Measurements from ENCODE around the gene PRCP.

Gene PRCP

DNA sequence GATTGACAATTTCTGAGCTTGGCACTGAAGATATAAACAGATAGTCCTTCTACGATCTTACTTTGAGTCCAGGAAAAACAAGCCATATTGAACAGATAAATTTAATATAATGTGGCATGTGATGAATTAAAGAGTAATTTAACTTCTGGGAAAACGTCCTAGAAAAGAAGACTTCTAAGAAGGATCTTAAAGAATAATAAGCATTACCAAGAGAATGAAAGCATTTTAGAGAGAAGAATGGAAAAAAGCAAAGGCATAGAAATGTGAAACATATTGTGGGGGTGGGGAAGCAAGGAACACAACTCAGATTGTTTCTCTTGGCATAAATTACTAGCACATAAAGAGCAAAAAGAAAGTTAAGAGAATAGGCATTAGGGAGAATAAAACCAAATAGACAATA lies 6.7 kb upstream of the PRCP start:
- FAIRE-seq: no peak

DNA sequence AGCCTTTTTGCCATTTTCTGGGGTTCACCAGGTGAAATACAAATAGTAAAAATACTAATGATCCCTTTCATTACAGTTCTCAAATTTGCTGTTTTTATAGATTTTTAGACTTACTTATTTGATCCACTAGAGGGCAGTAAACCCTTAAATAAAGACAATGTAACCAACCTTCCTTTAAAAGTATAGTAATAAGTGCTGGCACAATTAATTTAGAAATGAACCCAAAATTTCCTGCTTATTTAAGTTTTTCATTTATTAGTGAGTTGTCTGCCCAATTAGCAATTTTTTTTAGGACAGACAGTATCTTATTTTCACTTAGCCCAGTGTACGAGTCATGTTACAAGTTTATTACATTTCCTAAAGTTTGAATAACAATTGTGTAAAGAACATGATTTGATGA lies 6.0 kb upstream of the PRCP start:
- peak; percentile 10 for FAIRE-seq

DNA sequence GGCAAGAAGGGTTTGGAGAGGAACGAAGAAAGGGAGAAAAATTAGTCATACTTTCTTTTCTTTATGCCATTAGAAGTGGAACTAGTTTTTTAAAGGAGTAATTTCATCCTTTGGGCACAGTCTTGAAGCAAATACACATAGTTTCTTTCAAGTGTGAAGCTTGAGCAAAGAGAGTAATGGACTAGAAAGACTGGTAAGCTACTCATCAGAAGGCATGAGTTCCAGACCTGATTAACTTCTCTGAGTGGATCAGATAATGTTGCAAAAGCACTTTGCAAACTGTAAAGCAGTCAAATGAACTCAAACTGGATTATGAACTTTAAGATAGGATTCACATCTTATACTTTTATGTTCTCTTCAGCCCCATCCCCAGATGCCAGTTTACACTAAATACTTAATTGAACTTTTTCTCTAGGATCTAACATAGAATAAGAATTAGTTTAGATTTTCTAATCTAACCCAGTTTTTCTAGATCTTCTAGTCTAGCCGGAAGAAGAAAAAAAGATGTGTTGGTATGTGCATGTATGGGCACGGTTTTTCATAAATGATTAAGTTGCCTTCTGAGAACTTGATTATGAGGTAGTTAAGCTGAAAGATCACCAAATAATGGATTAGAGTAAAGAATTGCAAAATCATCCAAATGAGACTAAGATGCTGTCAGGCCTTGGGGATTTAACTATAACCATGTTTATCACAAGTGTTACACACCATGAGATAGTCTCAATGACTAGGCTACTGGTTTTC lies 3.8 kb upstream of the PRCP start:
- FAIRE-seq: no peak

DNA sequence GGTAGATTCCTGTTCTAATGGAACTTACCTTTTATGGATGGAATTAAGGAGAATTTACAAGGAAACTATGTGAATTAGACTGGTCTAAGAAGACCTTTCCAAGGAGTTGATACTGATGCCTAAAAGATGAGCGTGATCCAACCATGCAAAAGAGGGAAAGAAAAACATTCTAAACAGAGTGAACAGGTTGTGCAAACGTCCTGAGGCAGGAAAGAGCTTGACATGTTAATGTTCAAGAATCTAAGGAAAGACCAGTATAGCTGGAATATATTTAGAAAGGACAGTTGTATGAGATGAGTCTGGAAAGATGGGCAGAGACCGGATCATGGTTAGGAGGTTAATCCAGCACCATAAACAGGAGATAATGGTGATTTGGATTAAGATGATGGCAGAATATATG lies 2.6 kb upstream of the PRCP start:
- no peak for FAIRE-seq

DNA sequence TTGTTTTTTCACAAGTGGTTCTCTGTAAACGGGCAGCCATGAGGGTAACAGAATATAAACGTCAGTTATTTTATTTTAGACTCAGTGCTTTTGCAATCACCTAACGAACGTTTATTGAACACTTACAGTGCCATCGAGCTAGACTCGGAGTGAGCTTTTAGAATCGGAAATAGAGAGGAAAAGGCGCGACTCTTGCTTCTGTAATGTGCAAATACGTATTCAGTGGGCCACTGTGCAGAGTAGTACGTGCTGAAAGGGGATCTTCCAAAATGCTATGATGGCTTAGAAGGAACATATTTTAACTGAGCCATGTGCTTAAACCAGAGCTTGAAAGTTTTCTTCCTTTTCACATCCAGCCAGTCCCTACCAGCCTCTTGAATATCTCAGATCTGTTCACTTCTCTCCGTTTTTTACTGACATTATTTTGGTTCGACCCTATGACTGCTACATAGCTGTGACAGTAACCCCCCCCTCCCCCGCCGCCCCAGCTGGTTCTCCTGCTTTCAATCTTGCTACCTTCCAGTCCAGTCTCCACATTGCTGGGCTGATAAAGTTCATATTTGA lies 1.8 kb upstream of the PRCP start:
- FAIRE-seq: no peak

DNA sequence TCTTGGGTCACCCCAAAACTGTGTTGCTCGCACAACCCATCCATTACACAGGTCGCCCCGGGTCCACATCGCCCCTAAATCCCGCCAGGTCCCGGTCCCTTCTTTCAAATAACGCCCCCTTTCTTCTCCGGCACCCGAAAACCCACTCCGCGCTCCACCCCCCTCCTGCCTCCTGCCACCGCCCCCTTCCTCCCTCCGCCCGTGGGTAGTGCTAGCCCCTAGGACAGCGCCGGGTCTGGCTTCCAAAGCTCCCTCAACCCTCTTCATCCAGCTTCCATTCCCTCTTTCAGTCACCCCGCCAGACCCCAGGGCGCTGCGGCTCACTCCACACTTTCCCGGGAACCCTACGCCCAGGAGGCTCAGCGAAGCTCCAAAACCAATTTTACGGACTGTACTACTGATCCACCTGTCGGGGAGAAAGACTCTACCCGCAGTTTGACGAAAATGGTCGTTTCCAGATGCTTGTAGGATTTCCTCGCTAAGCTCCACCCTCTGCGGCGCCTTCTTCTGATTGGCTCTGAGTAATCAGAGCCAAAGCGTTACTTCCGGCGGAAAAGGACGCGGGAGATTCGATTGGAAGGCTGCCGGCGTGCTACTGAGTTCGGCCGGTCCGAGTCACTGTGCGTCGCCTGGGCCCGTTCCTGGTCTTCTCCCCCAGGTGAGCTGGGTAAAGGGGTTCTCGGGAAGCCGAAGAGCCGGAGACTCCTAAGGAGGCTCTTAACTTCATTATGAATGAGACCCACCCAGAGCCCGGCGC lies 1.1 kb upstream of the PRCP start, which contains the start of gene DDIAS:
TSS of gene DDIAS (plus strand) at position 572 of the 757 bp plus-strand sequence. CDS start 13,003 bp downstream, outside the sequence.
- FAIRE-seq: no peak

DNA sequence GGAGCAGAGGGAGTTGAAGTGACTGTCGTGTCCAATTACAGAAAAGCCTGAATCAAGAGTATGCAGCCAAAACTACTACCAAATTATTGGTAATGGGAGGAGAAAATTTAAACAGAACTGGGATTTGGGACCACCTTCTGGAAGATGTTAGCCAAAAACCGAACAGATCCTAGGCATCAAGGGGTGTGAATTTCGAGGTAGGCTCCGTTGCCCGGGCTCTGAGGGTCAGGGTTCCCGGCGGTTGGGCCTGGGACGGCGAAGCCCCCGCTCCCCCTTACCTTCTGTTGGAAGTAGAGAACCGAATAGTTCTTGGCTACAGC lies 313 bp downstream of the PRCP start:
- no peak for FAIRE-seq

DNA sequence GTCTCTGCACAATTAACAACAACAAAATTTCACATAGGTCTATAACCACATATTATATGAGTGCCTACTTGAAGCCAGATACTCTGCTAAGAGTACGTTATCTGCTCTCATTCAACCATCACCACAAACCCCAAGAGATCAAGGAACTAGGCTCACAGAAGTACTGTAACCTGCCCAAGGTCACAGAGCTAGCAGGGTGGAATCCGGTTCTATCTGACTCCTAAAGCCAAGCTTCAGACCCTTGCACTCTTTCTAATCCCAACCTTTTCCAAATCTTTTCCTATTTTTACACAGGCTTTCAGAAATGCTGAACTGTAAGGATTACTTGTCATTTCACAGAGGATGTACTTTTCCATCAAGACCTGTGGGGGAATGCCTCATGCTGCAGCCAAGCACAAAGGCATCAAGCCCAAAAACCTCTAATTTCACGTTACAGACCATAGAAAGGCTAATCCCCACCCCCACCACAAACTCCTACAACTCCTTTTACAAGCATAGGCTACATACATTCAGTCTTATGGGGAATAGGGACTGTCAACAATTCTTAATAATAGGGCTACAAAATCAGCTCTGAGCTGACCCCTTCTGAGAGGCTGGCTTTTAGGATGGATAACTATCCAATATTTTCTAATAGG lies 927 bp downstream of the PRCP start:
- no peak for FAIRE-seq

DNA sequence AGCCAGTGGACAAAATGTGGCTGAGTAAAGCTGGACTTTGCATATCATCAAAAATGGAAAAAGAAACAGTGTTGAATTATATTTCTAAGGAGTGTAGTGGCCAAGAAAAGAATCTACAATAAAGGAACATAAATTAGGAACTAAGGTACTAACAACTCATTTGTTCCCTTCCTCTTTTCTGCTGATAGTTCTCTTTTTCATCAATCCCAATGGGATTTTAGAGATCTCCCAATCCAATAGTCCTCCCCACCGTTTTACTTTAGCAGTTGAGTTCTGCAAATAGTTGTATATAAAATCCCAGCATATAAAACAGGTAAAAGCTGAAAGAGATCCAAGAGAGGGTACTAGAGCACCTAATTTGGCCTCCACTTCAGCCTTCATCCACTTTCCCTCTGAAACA lies 2.0 kb downstream of the PRCP start:
- FAIRE-seq: no peak

DNA sequence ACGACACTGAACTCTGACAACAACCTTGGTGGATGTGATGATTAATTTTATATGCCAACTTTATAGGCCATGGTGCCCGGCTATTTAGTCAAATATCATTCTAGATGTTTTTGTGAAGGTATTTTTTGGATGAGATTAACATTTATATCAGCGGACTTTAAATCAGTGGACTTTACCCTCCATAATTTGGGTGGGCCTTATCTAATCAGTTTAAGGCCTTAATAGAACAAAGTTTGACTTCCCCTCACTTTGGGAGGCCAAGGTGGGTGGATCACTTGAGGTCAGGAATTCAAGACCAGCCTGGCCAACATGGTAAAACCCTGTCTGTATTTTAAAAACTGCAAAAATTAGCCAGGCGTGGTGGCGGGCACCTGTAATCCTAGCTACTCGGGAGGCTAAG lies 4.0 kb downstream of the PRCP start:
- no peak for FAIRE-seq

DNA sequence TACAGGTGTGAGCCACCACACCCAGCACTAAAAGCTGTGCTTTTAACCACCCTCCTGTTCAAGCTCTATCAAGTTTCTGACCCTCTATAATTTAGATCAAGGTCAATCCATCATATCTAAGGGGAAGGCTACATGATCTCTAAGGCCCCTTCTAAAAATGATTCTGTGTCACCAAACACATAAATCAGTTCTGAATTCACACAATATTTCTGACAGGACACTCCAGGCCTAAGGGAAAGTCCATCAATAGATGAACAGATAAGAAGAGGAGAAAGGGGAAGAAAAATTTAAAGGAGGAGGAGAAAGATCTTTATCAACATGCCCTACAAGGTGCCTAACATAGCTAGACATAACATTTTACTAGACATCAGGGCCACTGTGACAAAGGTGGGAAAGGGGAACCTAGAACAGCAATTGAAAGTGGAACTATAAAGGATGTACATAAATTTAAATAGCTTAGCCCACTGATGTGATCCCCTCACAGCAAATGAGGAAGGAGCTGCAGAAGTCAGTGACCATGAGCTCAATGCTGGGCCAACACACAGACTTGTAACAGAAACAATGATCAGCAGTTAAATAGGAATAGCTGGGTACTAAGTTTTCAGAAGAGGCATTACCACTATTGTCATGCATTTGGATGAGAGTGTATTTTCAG lies 4.7 kb downstream of the PRCP start:
- no peak for FAIRE-seq

DNA sequence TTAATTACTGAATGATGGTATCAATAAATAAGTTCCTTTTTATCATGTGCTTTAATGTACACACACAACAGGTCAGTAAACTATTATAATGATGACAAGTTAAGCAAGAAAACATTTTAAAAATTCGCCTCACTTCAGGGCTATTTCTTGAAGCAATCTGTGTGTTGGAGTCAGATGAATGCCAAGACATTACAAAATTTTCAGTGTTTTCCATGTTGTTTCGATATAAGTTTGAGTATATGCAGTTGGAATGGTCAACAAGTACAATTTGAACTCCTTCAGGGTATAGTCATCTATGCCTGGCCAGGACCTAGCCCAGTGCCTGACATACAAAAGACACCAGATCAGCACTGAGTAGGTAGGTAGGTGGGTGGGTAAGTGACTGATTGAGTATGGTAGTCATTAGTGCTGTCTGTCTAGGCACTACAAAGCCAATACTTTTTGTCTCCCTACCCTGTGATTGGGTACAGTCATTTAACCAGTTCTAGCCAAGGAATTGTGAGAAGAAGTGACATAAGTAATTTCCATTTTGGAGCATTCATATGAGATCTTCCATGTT lies 7.5 kb downstream of the PRCP start:
- FAIRE-seq: no peak

DNA sequence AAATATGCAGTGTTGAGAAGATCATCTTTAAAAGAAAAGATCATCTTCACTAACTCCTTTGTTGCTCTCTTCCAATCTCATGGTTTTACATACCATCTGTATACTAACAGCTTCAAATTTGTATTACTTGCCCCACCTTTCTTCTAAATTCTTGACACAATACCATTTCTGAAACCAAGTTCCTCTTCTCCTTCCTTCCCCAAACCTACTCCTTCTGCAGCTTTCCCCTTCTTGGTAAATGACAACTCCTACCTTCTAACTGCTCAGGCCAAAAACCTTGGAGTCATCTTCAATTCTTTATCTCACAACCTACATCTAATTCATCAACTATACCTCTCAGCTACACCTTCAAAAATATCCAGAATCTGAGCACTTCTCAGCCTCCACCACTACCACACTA lies 9.3 kb downstream of the PRCP start:
- no peak for FAIRE-seq

DNA sequence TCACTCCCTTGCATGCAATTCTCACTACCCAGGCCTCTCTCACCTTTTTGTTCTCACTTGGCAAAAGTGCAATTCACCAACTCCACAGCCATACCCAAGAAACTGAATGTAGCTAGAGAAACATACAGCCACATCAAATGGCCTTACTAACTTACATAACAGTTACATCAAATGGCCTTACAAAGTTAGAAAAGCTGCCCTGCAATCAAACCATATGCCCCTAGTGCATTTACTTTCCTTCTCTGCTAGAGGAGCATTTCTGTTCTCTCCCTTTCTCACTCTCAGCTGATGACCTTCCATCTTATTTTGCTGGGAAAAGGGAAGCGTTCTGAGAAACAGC lies 10.3 kb downstream of the PRCP start:
- FAIRE-seq: no peak

DNA sequence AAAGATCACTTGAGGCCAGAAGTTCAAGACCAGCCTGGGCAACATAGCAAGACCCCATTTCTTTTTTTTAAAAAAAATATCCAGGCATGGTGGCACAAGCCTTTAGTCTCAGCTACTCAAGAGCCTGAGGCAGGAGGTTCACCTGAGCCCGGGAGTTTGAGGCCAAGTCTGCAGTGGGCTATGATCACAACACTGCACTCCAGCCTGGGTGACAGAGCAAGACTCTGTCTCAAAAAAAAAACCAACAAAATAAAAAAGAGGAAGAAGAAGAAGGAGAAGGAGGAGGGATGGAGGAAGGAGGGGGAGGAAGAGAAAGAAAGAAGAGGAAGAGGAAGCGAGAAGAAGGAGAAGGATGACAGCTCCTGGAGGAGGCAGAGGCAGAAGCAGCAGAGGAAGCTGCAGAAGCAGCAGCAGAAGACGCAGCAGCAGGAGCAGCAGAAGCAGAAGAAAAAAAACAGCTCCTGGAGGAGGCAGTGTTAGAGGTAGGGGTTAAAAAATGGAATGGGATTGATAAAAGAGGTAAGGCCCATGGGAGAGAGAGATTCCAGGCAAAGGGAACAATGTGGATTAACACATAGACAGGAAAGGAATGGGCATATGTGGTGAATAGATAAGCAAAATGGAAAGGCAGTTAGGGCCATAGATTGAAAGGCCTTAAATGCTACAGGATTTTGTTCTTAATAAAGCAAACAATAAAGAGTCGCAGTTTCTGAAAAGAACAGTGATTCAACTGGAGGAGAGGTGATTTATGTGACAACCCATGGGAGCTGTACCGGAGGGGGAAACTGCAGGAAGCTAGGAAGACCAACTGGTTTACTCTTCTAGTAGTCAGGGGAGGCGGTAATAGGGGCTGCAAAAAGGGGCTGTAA lies 10.9 kb downstream of the PRCP start:
- no peak for FAIRE-seq

DNA sequence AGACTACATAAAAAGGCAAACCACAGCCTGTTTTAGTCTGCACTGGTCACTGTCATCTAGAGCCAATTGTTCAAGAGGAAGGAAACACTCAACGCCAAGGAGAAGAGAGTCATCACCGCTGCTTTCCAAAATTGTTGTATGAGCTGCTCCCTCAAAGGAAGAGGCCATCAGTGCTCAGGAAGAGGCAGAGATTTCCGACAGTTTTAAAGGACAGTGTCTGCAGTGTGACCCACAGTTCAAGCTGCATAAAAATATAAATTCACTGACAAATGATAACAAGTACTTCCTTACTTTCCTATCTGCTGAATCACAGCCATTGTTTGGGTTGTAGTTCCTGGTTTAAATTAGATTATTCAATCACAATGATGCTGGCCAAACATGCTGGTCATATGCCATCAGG lies 16.4 kb downstream of the PRCP start:
- FAIRE-seq: no peak

DNA sequence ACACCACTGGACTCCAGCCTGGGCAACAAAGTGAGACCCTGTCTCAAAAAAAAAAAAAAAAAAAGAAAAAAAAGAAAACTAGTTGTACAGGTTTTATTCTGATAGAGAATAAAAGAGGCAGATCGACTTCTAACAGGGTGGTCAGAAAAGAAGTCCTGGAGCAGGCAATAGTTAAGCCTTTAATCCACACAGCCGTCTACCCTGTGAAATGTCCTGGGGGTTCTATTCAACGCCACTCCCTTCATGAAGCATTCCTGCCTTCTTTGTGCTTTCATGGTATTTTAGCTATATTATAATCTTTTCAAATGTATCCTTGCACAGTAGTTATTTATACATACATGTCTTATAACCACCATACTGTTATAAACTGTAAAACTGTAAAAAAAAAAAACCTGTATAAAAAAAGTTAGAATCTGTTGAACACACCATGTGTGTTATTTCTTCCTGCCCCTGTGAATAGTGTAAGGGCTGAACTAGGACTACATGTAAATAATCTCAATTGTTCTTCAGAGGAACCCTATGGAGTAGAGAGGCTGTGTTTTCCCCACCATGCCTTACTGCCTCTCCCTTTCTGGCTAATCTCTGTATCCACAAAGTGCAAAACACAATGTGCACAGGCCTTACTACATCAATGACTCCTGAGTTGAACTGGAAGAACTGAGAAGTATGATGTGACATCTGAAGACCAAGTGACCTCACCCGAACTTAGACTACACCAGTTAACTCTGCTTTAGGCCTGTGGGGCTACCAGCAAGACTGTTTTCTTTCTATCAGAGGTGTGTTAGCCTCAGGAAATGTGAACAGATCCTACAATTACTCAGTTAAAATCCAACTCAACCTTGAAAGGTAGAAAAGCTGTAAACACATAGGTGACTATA lies 25.3 kb downstream of the PRCP start:
- no peak for FAIRE-seq

DNA sequence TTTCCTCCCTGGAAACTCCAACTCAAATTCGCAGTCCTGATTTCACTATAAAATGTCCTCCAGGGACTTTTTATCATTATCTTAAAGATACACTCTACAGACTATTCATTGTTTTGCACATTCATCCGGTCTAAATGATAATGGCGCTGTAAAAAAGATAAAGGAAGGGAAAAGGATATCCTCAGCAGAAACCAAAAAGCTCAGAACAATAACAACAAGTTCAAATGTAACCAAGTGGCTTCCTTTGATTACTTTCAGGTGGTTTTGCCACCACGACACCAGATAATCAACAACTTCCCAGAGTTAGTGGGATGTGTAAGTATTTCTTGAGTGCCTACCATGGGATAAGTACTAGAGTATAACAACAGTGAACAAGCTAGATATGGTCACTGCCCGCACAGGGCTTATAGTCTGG lies 26.3 kb downstream of the PRCP start:
- FAIRE-seq: no peak

DNA sequence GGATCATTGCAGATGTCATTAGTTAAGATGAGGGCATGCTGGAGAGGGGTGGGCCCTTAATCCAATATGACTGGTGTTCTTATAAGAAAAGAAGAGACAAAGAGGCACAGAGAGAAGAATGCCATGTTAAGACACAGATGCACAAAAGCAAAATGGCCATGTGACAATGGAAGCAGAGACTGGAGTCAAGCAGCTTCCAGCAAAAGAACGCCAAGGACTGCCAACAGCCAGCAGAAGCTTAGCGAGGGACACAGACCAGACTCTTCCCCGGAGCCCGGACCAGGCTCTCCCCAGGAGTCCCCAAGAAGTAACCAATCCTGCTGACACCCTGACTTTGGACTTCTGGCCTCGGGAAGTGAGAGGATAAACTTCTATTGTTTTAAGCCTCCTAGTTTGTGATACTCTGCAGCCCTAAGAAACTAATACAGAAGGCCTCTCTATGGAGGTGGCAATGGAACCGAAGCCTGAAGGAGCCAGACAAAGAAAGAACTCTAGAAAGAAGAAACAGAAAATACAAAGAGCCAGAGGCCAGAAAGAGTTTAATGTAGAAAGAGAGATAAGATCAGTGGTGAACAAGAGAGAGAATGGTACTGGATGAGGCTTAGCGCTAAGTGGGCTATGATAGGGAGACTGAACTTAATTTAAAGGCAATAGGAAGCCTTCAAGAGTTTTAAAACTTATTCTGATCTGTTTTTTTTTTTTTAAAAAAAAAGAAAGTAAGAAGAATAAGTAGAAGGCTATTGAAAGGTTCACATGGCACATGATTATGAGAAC lies 27.7 kb downstream of the PRCP start:
- FAIRE-seq: no peak

DNA sequence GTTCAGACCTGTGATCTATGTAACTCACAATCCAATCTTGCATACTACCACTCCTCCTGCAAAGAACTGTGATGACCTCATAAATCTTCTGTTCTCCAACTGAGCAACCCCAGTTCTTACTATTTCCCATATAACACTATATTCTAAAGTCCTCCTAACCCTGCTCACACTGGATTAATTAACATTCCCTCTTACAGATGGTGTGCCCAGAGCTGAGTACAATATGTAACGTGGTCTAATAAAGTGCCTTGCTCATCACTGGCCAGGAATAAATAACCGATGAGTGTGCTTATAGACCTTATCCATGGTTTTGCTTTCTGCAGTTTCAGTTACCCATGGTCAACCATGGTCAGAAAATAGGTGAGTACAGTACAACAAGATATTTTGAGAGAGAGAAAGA lies 28.6 kb downstream of the PRCP start:
- no peak for FAIRE-seq
